LNCAP (cell line): ENCODE data around the gene SLC39A11.

Experiments
- CTCF ChIP-seq: fragments of 450-650 bp; IDR thresholded peaks from 2 replicates; pipeline ENCODE4 v1.5.1; 2017; ENCODE audit warnings: mild to moderate bottlenecking

SLC39A11 gene

DNA sequence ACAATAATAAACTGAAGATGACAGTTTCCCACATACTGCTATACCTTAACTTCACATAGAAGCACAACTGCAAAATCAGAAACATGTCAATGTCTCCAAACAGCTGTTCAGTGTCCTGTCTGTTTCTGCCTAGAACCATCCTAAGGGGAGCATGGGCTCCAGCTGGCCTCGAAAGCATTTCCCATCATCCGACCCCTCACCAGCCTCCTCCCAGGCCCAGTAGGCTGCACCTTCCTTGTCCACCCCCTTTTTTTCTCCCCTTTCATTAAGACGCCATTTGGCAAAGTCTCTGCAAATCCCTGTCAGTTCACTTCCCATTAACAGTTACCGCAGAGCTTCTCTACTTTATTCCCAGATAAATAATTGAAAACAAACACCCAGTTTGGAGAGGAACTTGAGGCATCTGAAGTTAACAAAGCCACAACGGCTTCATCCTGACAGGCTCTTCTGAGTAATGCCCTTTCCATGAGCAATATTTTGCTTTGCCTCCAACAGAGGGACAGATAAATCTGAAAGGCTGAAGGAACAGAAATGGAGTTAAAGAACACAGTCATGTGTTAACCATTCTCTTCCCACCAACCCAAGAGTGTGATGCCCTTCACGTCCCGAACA lies 65.3 kb downstream of the SLC39A11 start:
- TF ChIP-seq CTCF = no peak

DNA sequence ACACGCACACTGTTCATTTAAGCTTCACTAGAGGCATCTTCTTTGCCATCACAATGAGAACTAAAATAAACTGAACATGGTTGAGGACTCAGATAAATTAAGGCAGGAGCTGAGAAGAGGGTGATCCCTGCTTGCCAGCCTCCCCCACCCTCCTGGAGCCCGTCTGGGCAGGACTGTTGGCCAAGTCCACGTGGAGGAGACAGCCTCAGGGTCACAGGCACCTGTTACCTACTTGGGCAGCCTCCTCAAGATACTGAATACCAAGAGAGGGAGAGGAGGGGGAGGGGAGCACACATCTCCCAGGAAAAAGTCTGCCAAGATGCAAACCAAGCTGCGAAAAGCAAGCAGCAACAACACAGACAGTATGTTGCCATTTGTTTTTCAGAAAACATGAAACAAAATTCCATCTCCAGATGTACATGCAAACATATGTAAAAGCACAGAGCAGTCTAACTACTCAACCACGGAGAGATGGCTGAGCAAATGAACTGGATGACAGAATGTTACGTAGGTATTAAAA lies 67.4 kb downstream of the SLC39A11 start:
- no peak for TF ChIP-seq CTCF

DNA sequence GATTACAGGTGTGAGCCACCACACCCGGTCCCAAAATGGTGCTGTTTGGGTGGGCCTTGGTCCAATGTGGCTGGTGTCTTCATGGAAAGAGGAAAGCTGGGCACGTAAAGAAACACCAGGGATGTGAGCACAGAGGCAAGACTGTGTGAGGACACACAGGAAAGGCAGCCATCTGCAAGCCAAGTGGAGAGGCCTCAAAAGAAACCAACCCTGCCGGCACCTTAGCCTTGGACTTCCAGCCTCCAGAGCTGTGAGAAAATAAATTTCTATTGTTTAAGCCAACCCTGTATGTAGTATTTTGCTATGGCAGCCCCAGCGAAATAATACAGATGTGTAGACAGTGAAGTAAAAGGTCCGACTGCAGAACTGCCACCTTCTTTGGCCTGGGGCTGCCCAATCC lies 68.7 kb downstream of the SLC39A11 start:
- TF ChIP-seq CTCF = no peak

DNA sequence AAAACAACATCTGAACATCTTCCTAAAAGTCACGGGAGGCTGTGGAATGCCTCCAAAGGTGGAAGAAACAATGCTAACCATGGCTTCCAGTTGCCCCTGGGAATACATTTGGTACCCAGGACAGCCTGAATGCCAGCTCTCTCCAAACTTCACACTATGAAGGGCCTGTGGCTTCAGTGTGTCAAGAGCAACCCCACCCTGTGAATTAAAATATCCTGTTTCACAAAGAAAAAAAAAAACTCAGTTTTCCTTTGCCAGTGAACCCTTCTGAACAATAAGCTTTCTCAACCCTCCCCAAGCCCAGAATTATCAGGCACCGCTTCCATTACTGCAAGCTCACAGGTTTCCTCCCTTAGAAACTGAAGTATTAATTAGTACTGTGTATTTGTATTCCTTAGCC lies 69.8 kb downstream of the SLC39A11 start:
- no peak for TF ChIP-seq CTCF

DNA sequence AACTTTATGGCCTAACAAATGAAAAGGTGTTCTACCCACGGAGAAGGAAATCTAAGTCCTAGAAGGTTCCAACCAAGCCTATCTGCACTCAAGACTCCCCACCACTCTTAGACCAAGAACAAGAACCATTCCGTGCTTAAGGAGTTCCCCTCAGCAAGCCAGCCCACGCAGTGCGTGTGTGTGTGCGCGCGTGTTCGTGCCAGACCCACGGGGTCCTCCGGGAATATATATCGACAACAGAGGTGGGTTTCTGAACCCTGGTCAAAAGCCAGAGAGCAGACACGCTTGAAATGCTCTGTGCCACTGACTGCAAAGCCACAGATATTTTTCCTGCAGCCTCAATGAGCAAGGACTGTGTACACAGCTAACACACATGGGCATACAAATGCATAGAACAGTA lies 70.7 kb downstream of the SLC39A11 start:
- TF ChIP-seq CTCF = no peak

DNA sequence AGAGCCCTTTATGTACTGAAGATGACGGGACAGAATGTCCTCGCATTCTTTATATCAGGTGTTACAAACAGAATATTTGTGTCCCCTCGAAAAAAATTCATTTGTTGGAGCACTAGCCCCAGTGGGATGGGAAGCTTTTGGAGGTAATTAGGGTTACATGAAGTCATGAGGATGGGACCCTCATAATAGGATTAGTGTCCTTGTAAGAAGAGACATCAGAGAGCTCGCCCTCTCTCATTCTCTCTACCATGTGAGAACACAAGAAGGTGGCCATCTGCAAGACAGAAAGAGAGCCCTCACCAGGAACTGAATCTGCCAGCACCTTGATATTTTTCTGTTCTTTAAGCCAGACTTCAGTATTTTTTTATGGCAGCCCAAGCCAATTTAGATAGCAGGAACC lies 72.4 kb downstream of the SLC39A11 start:
- TF ChIP-seq CTCF = no peak

DNA sequence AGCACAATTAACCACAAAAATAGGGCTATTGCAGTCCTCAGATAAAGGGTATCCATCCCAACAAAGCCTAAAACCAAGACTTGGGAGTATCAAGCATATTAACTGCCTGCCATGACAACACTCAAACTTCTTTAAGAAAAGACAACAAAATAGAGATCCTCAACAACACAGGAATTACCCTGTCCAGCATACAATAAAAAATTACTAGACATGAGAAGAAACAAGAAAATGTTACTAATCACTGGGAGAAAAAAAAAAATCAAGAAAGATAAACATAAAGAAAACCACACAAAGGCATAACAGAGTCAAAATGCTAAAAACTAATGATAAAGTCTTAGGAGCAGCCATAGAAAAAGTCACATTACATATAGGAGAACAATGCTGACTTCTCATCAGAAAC lies 73.9 kb downstream of the SLC39A11 start:
- no peak for TF ChIP-seq CTCF

GRCh38 chr17:73017658-73018057 lies 74.8 kb downstream of the SLC39A11 start:
- no peak for TF ChIP-seq CTCF
